Measurements from ENCODE around the gene ACVR1C. TPM values are rescaled to one million over a fixed set of nuclear protein-coding genes. Genes with fewer than 3 reads are reported as not detected.

The ACVR1C gene
- polyA plus RNA-seq, 1 donor, result 0.19 TPM

GRCh38 chr2:157492189-157492773, 136.4 kb downstream of the ACVR1C start:
- peak; percentile 51 for DNase-seq

- no peak for DNase-seq
Measured at GRCh38 chr2:157489983-157490382, 138.7 kb downstream of the ACVR1C start.

- no peak for DNase-seq
Measured at GRCh38 chr2:157488877-157489276, 139.8 kb downstream of the ACVR1C start.

GRCh38 chr2:157487747-157488146, 140.9 kb downstream of the ACVR1C start:
- no peak for DNase-seq

GRCh38 chr2:157487271-157487610, 141.4 kb downstream of the ACVR1C start:
- DNase-seq, result no peak

- no peak for DNase-seq
Measured at GRCh38 chr2:157486596-157487270, 141.9 kb downstream of the ACVR1C start.

- no peak for DNase-seq
Measured at GRCh38 chr2:157480182-157480961, 148.3 kb downstream of the ACVR1C start.

- no peak for DNase-seq
Measured at GRCh38 chr2:157479081-157480027, 149.3 kb downstream of the ACVR1C start.

GRCh38 chr2:157477919-157478318, 150.7 kb downstream of the ACVR1C start:
- no peak for DNase-seq

GRCh38 chr2:157476953-157477709, 151.5 kb downstream of the ACVR1C start:
- DNase-seq, result no peak

Other genes with a start within 250 kb of the ACVR1C start
- 0.94 TPM for gene CYTIP, start 184.8 kb downstream of the ACVR1C start, polyA plus RNA-seq (ENCODE audit: insufficient read length)
- gene ACVR1, start 247.5 kb upstream of the ACVR1C start, polyA plus RNA-seq (ENCODE audit: insufficient read length), result 19.3 TPM

Data from hindlimb muscle (tissue), 1 donor.